GM18517 (cell line): ENCODE measurements around the gene CCDC57.

ENCODE experiments used
- ATAC-seq: cut with Tn5 transposase; IDR thresholded peaks from one replicate; pipeline ENCODE4 v1.9.1; 2021; ENCODE audit warnings: mild to moderate bottlenecking, moderate library complexity; ENCODE audit not compliant: unreplicated experiment

Gene CCDC57

GRCh38 chr17:82070611-82071010 lies 142.0 kb downstream of the CCDC57 start:
- no peak for ATAC-seq

GRCh38 chr17:82065638-82066303 lies 146.9 kb downstream of the CCDC57 start, which contains the start of gene DUS1L:
Gene DUS1L (minus strand): TSS chr17:82065804. CDS start chr17:82065059, 745 bp downstream.
- ATAC-seq, result no peak

GRCh38 chr17:82065193-82065637 lies 147.4 kb downstream of the CCDC57 start:
- no peak for ATAC-seq

DNA sequence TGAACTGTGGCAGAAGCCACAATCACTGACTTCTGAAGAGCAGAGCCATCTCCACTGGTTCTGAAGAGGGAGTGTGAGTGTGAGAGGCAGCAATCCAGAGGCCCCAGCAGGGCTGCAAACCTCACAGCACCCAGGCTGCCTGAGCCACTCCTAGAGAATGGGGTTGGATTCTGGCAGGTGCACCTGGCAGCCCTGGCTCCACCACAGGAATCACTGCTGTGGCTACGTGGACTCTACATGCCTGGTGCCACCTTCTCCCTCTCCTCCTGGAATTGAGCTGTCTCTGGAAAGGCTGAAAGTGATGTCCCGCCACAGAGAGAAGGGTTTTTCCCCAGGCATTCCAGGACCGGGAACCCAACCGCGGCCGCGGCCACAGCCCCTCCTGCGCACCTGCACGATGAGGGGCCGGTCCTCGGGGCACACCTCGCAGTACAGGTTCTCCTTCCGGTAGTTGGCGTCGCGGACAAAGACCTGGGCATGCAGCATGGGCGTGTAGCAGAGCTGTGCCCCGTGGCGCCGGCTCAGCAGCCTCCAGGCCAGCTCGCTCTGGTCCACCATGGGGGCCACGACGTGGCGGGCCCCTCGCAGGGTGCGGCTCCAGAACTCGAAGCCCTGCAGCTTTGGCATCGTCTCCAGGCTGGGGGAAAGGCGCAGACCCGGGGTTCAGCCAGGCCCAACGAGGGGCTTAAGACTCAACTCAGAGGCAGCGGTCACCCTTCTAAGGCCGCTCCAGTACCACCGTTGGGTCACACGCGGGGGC lies 148.0 kb downstream of the CCDC57 start:
- ATAC-seq, result no peak

DNA sequence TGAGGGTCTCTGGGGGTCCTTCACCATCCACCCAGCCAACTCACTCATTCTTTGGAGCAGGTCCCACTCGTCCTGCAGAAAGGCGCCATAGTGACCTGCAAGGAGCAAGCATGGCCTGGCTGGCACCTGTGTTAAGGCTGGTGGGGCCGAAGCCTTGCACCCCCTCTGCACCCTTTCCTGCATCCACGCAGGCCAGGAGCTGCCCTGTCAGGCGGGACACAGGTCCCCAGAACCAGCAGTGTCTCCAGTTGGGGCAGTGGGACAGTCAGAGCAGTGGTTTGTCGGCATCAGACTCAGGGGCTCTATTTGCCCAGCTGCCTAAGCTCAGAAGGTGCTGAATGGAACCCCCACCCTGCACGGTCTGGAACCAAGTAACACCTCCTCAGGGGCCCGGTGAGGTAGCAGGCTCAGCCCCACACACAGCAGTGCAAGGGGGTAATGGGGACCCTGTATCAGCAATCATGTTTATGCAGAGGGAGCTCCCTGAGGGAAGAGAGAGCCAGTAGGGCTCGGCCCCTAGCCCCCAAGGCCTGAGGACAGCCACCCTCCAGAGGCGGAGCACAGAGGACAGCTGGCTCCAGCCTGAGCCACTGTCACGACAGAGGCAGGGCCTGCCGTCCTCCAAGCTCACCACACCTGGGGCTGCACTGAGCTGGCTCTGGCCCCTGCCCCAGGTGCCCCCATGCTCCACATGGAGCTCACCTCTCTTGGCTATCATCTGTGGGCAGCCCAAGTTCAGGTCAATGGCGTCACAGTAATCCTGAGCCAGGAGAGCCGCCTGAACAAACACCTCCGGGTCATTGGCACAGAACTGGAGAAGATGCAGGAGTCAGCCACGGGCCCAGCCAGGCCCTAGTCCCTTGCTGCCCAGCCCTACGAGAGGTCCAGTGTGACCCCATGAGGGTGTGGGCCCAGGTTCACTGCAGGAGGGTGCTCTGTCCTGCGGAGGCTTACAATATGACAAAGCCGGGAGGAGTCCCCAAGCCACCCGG lies 148.9 kb downstream of the CCDC57 start:
- no peak for ATAC-seq

DNA sequence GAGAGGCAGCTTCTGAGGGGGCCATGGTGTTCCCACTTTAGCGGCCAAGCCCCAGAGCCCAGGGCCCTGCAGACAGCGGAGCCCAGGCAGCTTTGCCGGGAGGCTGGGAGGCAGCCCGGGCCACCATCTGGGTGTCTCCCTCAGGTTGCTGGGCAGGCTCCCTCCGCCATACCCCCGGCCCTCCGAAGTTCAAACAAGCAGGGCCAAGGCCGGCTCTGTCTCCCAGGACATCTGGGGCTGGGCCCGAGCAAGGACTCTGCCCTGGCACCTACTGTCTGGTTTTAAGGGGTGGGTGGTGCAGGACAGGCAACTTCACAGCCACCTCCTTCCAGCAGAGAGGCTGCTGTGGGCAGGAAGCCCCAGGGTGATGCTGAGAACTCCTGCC lies 149.7 kb downstream of the CCDC57 start:
- ATAC-seq, result no peak

- no peak for ATAC-seq
These were observed 150.3 kb downstream of the CCDC57 start for GRCh38 chr17:82062076-82062983.

- ATAC-seq, result no peak
These were observed 151.4 kb downstream of the CCDC57 start for GRCh38 chr17:82061047-82061925.

- no peak for ATAC-seq
These were observed 152.0 kb downstream of the CCDC57 start for GRCh38 chr17:82060614-82061013.

DNA sequence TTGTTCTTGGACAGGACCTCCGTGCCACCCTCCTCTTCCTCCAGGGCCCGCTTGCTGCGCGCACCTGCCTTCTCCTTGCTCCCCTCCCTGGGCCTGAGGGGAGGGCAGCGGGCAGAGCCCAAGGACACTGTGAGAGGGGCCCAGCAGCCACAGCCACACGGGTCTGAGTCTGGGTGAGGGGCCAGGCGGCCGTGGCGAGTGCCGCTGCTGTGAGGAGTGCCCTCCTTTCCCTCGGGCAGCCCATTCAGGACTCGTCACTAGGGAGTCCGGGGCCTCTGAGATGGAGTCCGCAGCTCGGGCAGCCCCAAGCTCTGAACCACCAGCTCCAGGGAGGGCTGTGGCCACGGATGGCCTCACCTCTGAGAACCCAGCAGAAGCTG lies 152.7 kb downstream of the CCDC57 start:
- no peak for ATAC-seq

DNA sequence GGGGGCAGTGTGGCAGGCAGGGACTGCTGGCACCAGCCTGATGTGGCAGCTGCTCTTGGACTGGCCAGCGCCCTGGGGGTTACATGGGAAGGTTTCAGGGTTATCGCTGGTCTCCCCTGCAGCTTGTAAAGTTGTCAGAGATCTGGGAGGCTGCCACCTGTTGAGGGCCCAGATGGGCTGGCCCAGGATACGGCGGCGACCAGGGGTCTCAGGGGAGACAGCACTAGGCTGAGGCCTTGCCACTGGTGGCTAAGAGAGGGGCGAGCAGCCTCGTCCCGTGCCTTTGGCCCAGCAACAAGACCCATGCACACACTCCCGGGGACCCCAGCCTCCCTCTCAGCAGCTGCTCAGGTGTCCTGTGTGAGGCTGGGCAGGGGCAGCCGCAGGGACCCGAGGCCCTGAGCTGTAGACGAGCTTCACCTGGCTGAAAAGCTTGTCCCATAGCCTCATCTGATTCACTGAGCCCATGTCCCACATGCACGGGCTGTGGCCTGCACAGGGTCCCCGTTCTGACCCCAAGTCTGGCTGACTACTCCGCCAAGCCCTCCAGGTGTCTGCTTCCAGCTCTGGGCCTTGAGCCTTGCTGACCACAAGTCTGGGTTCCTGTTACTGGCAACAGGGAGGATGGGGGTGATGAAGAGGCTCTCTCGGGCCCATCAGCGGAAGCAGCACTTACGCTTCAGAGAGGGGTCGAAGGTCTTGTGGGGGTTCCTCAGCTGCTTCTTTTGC lies 153.2 kb downstream of the CCDC57 start:
- no peak for ATAC-seq

GRCh38 chr17:82058855-82059249 lies 153.8 kb downstream of the CCDC57 start:
- no peak for ATAC-seq

- no peak for ATAC-seq
These were observed 154.3 kb downstream of the CCDC57 start for GRCh38 chr17:82058230-82058854.

DNA sequence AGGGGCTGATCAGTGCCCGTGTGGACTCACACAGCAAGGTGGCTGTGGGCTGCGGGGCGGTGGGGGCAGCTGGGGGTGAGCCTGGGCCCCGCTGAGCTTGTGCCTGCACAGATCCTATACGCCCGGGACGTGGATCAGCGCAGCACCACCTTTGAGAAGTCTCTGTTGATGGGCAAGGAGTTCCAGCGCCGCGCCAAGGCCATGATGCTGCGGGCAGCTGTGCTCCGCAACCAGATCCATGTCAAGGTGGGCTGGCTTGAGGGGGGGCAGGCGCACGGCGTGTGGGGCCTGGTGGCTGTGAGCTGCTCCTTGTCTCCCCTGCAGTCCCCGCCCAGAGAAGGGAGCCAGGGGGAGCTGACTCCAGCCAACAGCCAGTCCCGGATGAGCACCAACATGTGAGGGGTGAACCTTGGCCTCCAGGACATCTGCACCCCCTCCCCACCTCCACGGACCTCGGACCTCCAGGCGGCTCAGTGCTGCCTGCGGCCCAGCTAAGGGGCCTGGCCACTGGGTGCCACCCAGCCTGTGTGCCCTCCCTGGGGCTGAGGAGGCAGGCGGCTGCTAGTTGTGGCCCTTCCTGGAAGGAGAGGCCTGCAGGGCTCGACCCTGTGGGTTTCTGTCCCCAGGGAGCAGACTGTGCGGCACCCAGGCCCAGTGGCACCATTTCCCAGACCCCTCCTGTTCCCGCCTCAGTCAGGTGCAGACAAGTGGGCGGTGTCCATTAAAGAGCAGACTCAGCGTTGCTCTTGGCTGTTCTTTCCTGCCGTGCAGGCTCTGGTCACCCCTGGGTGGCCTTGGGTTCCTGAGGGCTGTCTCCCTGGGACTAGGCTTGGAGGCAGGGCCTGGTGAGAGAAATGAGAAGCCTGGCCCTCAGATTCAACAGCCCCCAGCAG lies 155.7 kb downstream of the CCDC57 start:
- ATAC-seq, result no peak

DNA sequence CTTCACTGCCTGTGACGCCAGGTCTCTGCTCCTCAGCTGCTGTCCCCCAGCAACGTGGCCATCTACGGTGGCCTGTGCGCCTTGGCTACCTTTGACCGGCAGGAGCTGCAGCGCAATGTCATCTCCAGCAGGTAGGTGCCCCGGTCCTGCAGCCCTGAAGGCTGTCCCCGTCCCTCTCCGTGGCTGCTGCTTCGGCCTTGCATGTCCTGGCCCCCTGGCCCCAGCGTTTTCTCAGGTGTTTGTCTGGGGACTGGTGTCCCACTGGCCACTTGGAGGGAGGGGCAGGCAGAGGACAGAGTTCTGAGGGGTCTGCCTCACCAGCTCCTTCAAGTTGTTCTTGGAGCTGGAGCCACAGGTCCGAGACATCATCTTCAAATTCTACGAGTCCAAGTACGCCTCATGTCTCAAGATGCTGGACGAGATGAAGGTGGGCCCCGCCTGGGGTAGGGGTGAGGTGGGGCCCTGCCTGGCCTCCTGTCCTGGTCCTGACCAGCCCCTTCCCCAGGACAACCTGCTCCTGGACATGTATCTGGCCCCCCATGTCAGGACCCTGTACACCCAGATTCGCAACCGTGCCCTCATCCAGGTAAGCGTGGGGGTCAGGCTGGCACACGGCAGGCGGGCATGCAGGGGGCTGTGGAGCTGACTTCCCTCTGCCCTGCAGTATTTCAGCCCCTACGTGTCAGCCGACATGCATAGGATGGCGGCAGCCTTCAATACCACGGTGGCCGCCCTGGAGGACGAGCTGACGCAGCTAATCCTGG lies 156.5 kb downstream of the CCDC57 start:
- no peak for ATAC-seq
